NCI-H2196 treated with DMSO at 0.1 percent for 48 hours (cell line): Measurements from ENCODE around the gene LGR6.
"Not testable (repeated sequence)": the region's sequence is repeated elsewhere in the genome, so short reads cannot be mapped to it uniquely, and the experiment has no call there.

Experiments
- DNase-seq: peaks from one replicate; lab custom pipeline; 2025; ENCODE audit not compliant: unreplicated experiment; lab: John Stamatoyannopoulos, UW

LGR6 gene

DNA sequence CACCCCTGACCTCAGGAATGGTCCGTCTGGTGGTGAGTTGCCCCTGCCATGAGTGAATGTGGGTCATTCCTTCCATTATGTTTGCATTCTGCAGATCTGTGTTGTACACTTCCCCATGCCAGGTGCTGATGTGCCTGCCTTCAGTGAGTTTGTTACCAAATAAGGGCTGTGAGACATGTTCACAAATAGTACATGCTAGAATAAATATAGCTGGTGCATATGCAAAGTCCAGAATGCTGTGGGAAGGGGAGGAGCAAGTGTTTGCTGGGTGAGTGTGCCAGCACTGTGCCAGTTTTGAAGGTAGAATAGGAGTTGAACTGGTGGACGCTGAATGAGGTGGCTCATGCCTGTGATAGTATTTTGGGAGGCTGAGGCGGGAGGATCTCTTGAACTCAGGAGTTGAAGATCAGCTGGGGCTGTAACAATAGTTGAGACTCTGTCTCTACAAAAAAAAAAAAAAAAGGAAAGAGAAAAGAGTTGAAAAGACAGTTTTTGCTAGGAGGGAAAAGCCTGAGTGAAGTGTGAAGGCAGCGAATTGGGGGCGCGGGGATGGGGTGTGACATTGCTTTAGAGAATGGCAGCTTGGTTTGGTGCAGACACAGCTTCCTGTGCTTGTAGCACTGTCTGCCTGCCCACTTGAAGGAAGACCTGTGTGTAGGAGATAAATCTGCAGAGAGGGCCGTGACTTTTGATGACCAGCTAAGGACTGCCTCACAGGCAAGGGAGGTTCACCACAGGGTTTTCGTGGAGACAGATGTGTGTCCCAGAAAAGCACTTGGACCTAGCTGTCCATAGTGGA, 61.1 kb downstream of the LGR6 start:
- DNase-seq: no peak

GRCh38 chr1:202255343-202255742, 61.7 kb downstream of the LGR6 start:
- DNase-seq: no peak

DNA sequence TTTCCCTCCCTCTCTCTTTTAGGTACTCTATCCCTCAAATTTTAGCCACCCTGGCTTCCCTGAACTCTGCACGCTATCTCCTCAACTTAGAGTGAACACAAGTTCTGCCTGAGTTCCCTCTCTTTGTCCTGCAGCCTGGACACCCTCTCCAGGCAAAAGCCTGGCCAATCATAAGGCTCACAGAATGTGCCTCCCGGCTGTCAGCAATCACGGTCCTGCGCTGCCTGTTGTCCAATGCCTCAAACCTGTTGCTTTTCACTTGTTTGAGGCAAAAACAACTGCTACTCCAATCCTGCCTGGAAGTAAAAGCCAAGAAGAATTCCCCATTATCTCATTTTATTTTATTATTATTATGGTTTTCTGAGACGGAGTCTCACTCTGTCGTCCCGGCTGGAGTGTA, 66.1 kb downstream of the LGR6 start:
- no peak for DNase-seq

- not testable (repeated sequence) for DNase-seq
Measured at GRCh38 chr1:202261209-202261958, 67.8 kb downstream of the LGR6 start.

DNA sequence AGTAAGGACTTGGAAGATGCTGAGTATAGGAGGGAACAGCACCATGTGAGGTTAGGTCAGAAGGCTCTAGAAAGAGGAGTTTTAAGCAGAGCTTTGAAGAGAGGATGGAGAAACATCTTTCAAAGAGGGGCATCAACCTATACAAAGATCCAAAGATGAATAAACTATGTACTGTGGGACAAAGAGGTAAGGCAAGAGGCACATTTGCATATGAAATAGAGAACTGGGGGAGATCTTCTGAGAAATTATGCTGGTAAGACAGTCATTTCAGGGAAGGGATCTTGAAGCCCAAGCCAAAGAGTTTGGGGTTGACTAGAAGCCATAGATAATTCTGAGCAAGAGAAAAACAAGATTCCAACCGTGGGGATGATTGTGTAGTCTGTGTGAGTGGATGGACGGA, 70.0 kb downstream of the LGR6 start:
- no peak for DNase-seq

DNA sequence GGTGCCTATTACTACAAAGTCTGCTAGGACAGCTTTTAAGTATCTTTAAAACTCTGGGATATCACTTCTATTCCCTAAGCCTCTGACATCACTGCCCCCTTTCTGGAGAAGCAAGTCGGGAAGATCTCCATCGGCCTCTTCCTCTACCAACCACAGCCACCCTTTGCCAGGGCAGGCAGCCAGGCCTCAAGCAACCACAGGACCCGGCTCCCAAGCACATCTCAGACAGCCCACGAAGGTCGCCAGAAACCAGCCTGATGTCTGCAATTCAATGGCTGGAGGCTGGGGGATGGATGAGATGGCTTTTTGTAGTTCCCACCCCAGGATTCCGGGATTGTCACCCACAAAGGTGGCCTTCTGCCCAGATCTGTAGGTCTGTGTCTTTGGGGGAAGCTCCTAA, 70.7 kb downstream of the LGR6 start:
- DNase-seq: no peak

- no peak for DNase-seq
Measured at GRCh38 chr1:202264726-202265125, 71.1 kb downstream of the LGR6 start.

DNA sequence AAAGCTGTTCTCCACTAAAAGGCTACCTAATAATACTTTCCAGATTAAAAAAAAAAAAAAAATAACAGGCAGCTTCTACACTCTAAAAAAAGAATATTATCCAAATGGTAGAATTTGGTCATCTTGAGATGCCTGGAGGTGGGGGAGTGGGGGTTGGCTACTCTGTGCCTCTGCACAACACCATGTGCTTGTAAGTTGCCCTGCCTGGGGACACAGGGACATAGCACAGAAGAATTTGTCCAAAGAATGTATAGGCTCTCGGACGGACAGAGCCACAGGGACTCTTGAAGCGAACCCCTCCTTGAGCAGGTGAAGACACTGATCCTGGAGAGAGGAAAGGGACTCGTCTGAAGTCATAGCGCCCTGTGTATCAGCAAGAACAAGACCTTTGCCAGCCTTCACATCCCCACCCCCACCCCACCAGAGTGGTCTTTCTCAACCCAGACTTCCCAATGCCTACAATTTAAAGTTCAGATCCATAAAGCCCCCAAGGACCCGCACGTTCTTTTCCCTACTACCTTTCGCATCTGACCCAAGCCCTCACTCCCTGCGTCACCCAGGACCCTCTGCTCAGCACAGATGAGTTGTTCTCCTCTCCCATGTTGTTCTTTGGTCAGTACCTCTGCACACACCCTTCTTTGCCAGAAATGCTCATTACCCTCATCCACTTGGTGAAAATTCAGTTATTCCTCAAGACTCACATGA, 72.6 kb downstream of the LGR6 start:
- DNase-seq: no peak

- no peak for DNase-seq
Measured at GRCh38 chr1:202268032-202268431, 74.4 kb downstream of the LGR6 start.

DNA sequence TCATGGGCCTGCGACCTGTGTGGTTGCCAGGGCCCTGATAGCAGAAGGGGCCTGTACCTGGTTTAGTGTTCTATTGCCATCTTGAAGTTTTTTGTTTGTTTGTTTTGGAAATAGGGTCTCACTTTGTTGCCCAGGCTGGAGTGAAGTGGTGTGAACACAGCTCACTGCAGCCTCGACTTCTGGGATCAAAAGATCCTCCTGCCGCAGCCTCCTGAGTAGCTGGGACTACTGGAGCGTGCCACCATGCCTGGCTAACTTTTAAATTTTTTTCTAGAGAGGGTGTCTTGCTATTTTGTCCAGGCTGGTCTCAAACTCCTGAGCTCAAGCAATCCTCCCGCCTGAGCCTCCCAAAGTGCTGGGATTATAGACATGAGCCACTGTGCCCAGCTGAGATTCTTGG, 75.2 kb downstream of the LGR6 start:
- no peak for DNase-seq

GRCh38 chr1:202270871-202271326, 77.3 kb downstream of the LGR6 start:
- no peak for DNase-seq

GRCh38 chr1:202272103-202272845, 78.7 kb downstream of the LGR6 start:
- no peak for DNase-seq

GRCh38 chr1:202274611-202275010, 81.0 kb downstream of the LGR6 start:
- no peak for DNase-seq

DNA sequence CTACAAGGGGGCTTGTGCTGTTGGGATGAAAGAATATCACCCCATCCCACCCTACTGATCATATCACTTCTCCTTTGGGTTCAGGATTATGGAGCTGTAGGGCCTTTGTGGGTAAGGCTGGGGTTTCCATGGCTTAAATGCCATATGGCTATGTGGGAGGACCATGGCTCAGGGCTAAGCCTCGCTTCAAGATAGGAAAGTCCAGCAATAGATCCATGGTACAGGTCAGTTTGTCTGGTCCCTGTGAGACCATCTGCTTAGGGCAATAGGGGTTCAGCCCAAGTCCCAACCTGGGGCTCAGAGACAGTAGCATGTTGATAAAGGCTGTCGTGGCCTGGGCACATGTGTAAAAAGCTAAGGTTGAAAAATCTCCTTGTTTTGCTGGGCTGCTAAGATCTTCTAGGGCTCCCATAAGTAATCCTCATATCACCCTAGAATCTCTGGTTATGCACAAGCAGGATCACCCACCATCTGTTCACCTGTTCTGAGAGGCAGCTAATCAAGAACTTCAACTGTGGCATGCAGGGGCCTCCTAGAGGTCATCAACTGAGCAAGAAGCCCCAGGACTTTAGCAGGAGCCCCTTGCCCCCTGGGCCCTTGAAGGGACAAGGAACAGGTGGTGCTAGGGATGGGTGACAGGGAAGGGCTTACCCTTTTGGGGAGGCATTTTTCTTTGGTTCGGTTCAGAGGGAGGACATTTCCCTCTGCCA, 81.6 kb downstream of the LGR6 start:
- no peak for DNase-seq

GRCh38 chr1:202276081-202276715, 82.6 kb downstream of the LGR6 start:
- no peak for DNase-seq

DNA sequence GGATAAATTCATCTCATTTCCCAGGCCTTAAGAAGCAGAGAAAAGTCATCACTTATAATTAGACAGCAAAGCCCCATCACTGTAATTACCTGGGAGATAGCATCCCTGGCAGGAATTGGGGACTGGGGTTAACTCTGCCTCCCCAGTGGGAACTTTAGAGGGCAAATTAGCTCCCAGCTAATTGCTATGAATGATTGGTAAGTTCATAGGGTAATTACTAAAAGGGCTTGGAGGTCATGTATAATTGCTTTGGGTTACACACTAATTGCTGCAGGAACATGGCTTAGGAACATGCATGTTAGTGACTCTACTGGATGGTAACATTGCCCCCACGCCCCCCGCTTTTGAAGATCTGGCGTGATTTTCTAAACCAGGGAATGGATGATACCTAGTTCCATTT, 83.3 kb downstream of the LGR6 start:
- DNase-seq: no peak

DNA sequence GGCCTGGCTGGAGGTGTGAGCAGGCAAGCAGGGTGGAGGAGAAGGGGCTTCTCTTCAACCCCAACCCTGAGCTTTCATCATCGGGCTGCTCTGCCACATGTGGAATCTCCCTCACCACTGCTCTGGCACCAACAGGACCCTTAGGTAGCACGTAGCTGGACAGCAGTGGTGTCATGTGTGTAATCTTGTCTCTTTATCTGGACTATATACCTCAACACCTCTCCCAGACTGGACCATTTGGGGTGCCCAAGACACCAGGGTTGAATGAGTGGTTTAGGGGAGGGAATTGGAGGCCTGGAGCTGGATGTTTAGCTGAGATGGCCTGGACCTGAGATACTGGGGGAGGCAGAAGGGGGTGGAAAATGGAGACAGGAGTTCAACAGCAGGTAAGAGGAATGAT, 85.2 kb downstream of the LGR6 start:
- no peak for DNase-seq

- no peak for DNase-seq
Measured at GRCh38 chr1:202279806-202280205, 86.2 kb downstream of the LGR6 start.

DNA sequence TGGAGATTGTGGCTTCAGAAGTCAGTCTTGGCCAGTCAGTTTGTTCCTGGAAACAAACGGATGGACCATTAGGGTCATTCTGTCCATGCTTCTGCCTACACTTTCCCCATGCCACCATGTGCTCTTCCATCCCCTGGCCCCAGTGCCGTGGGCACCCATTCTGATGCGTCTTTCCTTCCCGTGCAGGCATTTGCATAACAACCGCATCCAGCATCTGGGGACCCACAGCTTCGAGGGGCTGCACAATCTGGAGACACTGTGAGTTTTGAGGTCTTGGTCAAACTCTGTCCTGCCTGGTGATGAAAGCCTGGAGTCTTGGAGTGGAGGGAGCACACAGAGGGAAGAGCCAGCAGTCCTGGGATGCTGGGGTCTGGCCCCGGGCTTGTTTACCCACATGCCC, 87.0 kb downstream of the LGR6 start:
- DNase-seq: no peak
